HCT116 (cell line): ENCODE results near the gene DCLRE1A. TPM values are rescaled to one million over a fixed set of nuclear protein-coding genes. Genes with fewer than 3 reads are reported as not detected.

Source experiments
- ATAC-seq: fragments of 200-7000 bp; cut with Tn5 transposase; 2 replicates; pipeline ENCODE4 v1.9.1; 2020; ENCODE audit warnings: mild to moderate bottlenecking, moderate library complexity
- BruUV-seq: library from RNA; stranded (reverse); fragments of 400-500 nt; replicated peaks from 2 replicates; lab custom pipeline; 2021; lab: Mats Ljungman, UMichigan
- CTCF ChIA-PET: fragments of 300-600 bp; sonication (Branson Sonifier 250); formaldehyde crosslinking; loops from one replicate; lab custom pipeline; 2021; ENCODE audit warnings: antibody characterized with exemption; lab: Charles Lee
- POLR2A ChIA-PET: fragments of 300-600, 350-600 bp; sonication (Branson Sonifier 250); formaldehyde crosslinking; loops from one replicate; lab custom pipeline; 2021; ENCODE audit warnings: antibody characterized with exemption; lab: Charles Lee
- RAD21 ChIA-PET, 2 experiments: fragments of 300-600 bp; sonication (Branson Sonifier 250); formaldehyde crosslinking; loops; one replicate each; lab custom pipeline; 2023; ENCODE audit warnings: low total read pairs in 2 of 2; ENCODE audit not compliant: uncharacterized antibody in 2 of 2, unreplicated experiment in 2 of 2, low non-redundant PET in 1 of 2; lab: Charles Lee
- DNase-seq: peaks from one replicate; pipeline ENCODE4 v3.0.0-alpha.2; 2010; ENCODE audit warnings: low read depth, low spot score
- H2AFZ ChIP-seq: fragments of 200-600 bp; shearing (Covaris generic), sonication (generic); 2 replicates; pipeline ENCODE4 v1.6.1; 2017; ENCODE audit warnings: low read depth, mixed run types, mixed read lengths, antibody characterized with exemption, low read length; ENCODE audit not compliant: poor library complexity, severe bottlenecking
- H3K27ac ChIP-seq: 2 replicates; pipeline ENCODE4 v1.5.1; 2012; ENCODE audit warnings: low read depth, low read length
- H3K27me3 ChIP-seq: fragments of 200-600 bp; sonication (generic); 2 replicates; pipeline ENCODE4 v1.6.1; 2016; ENCODE audit warnings: mixed run types, low read length, mixed read lengths; ENCODE audit not compliant: insufficient read depth
- H3K36me3 ChIP-seq, 2 experiments: fragments of 200-500 bp in 1 of 2; fragments of 200-600 bp in 1 of 2; sonication (Bioruptor generic) in 1 of 2; sonication (generic) in 1 of 2; 2 replicates each; pipeline versions ENCODE4 v1.5.1 to v1.6.1; 2014 to 2016; ENCODE audit warnings: low read length in 2 of 2, inconsistent platforms in 1 of 2, mixed read lengths in 1 of 2, mixed run types in 1 of 2; ENCODE audit not compliant: insufficient read depth in 2 of 2, control insufficient read depth in 1 of 2
- H3K4me1 ChIP-seq, 2 experiments: fragments of 200-600 bp in 1 of 2; sonication (generic) in 1 of 2; 2 replicates each; pipeline versions ENCODE4 v1.5.1 to v1.6.1; 2012 to 2017; ENCODE audit warnings: low read length in 2 of 2, inconsistent platforms in 1 of 2, mild to moderate bottlenecking in 1 of 2, mixed read lengths in 1 of 2, mixed run types in 1 of 2, moderate library complexity in 1 of 2; ENCODE audit not compliant: insufficient read depth in 2 of 2, control insufficient read depth in 1 of 2
- H3K4me2 ChIP-seq: fragments of 200-600 bp; sonication (generic); 2 replicates; pipeline ENCODE4 v1.6.1; 2017; ENCODE audit warnings: mixed run types, low read length, mixed read lengths
- H3K4me3 ChIP-seq, 2 experiments: fragments of 200-600 bp in 1 of 2; sonication (generic) in 1 of 2; replicated peaks in 1 of 2; 2 replicates each; pipeline ENCODE4 v1.5.1; 2011 to 2016; ENCODE audit warnings: low read length in 2 of 2, control low read depth in 1 of 2, low read depth in 1 of 2, mild to moderate bottlenecking in 1 of 2, mixed read lengths in 1 of 2, mixed run types in 1 of 2
- H3K79me2 ChIP-seq: fragments of 200-600 bp; sonication (generic); 2 replicates; pipeline ENCODE4 v1.6.1; 2017; ENCODE audit warnings: mild to moderate bottlenecking, mixed run types, low read length, moderate library complexity, mixed read lengths; ENCODE audit not compliant: insufficient read depth
- H3K9ac ChIP-seq: fragments of 200-600 bp; sonication (generic); 2 replicates; pipeline ENCODE4 v1.6.1; 2016; ENCODE audit warnings: low read length, mixed read lengths
- H3K9me2 ChIP-seq: fragments of 200-600 bp; sonication (generic), shearing (Covaris generic); 2 replicates; pipeline ENCODE4 v1.6.1; 2017; ENCODE audit warnings: mixed run types, mild to moderate bottlenecking, moderate library complexity; ENCODE audit not compliant: insufficient read depth
- H3K9me3 ChIP-seq, 2 experiments: fragments of 200-500 bp in 1 of 2; fragments of 200-600 bp in 1 of 2; sonication (Bioruptor generic) in 1 of 2; sonication (generic) in 1 of 2; 2 replicates each; pipeline ENCODE4 v1.6.1; 2014 to 2017; ENCODE audit warnings: low read length in 2 of 2, mixed read lengths in 2 of 2, inconsistent platforms in 1 of 2, low read depth in 1 of 2, mild to moderate bottlenecking in 1 of 2, mixed run types in 1 of 2, moderate library complexity in 1 of 2; ENCODE audit not compliant: control insufficient read depth in 1 of 2, insufficient read depth in 1 of 2
- H4K20me1 ChIP-seq: fragments of 200-600 bp; sonication (generic), shearing (Covaris generic); 2 replicates; pipeline ENCODE4 v1.6.1; 2017; ENCODE audit warnings: mixed run types, mild to moderate bottlenecking, moderate library complexity; ENCODE audit not compliant: insufficient read depth
- CBX3 ChIP-seq: IDR thresholded peaks from 2 replicates; pipeline ENCODE4 v1.6.1; 2012; ENCODE audit warnings: low read depth
- ELF1 ChIP-seq: IDR thresholded peaks from 2 replicates; pipeline ENCODE4 v1.6.1; 2012; ENCODE audit warnings: low read depth, borderline replicate concordance
- EZH2phosphoT487 ChIP-seq: fragments of 200-600 bp; IDR thresholded peaks from 2 replicates; pipeline ENCODE4 v1.6.1; 2018; ENCODE audit warnings: antibody characterized with exemption, borderline replicate concordance
- JUND ChIP-seq: IDR thresholded peaks from 2 replicates; pipeline ENCODE4 v1.6.1; 2012
- POLR2A ChIP-seq: IDR thresholded peaks from 2 replicates; pipeline ENCODE4 v1.7.0; 2011; ENCODE audit warnings: borderline replicate concordance; ENCODE audit not compliant: insufficient read depth, insufficient read length; ENCODE audit errors: extremely low read depth
- POLR2AphosphoS5 ChIP-seq: IDR thresholded peaks from 2 replicates; pipeline ENCODE4 v1.6.1; 2011; ENCODE audit warnings: mild to moderate bottlenecking, low read depth, low read length, moderate library complexity
- SIN3A ChIP-seq: IDR thresholded peaks from 2 replicates; pipeline ENCODE4 v1.6.1; 2012; ENCODE audit warnings: low read depth
- SP1 ChIP-seq: IDR thresholded peaks from 2 replicates; pipeline ENCODE4 v1.6.1; 2012; ENCODE audit warnings: low read depth
- SRF ChIP-seq: IDR thresholded peaks from 2 replicates; pipeline ENCODE4 v1.6.1; 2012; ENCODE audit warnings: low read depth
- TCF7L2 ChIP-seq: IDR thresholded peaks from 2 replicates; pipeline ENCODE4 v1.7.0; 2011; ENCODE audit warnings: borderline replicate concordance, inconsistent platforms; ENCODE audit not compliant: insufficient read depth, insufficient read length; ENCODE audit errors: extremely low read depth
- ZNF274 ChIP-seq: fragments of 200-500 bp; sonication (Bioruptor generic); IDR thresholded peaks from 2 replicates; pipeline ENCODE4 v1.6.1; 2014; ENCODE audit warnings: mild to moderate bottlenecking, low read depth, low read length, inconsistent platforms
- intact Hi-C: fragments of 100-400 bp; cut with micrococcal nuclease; formaldehyde crosslinking; loops from 2 replicates; pipeline ENCODE4 v1.10.0; 2022
- total RNA-seq: library from RNA; stranded (reverse); gene quantifications from one replicate; pipeline ENCODE4 v1.2.1, GENCODE V29; 2021; ENCODE audit not compliant: unreplicated experiment
- TF ChIP-seq, protein P1 (sequence below), 3 experiments: fragments of 200-600 bp in 1 of 3; sonication (generic) in 1 of 3; IDR thresholded peaks in 2 of 3; conservative IDR thresholded peaks in 1 of 3; 2 replicates each; pipeline ENCODE4 v1.5.1; 2012 to 2017; ENCODE audit warnings: low read depth in 2 of 3, low read length in 2 of 3, antibody characterized with exemption in 1 of 3, borderline replicate concordance in 1 of 3, control low read depth in 1 of 3, mild to moderate bottlenecking in 1 of 3, mixed read lengths in 1 of 3, mixed run types in 1 of 3, moderate library complexity in 1 of 3; ENCODE audit not compliant: insufficient read depth in 1 of 3
- TF ChIP-seq, protein P2 (sequence below): IDR thresholded peaks from 2 replicates; pipeline ENCODE4 v1.6.1; 2012
- TF ChIP-seq, protein P3 (sequence below): IDR thresholded peaks from 2 replicates; pipeline ENCODE4 v1.6.1; 2012
- TF ChIP-seq, protein P4 (sequence below): IDR thresholded peaks from 2 replicates; pipeline ENCODE4 v1.6.1; 2011; ENCODE audit warnings: mild to moderate bottlenecking, low read length, moderate library complexity; ENCODE audit not compliant: insufficient replicate concordance; ENCODE audit errors: extremely low read depth
- TF ChIP-seq, protein P5 (sequence below): IDR thresholded peaks from 2 replicates; pipeline ENCODE4 v1.6.1; 2012; ENCODE audit warnings: low read depth

DCLRE1A gene
- total RNA-seq, 1 experiment from 2014 or later: 13.9 TPM

DNA sequence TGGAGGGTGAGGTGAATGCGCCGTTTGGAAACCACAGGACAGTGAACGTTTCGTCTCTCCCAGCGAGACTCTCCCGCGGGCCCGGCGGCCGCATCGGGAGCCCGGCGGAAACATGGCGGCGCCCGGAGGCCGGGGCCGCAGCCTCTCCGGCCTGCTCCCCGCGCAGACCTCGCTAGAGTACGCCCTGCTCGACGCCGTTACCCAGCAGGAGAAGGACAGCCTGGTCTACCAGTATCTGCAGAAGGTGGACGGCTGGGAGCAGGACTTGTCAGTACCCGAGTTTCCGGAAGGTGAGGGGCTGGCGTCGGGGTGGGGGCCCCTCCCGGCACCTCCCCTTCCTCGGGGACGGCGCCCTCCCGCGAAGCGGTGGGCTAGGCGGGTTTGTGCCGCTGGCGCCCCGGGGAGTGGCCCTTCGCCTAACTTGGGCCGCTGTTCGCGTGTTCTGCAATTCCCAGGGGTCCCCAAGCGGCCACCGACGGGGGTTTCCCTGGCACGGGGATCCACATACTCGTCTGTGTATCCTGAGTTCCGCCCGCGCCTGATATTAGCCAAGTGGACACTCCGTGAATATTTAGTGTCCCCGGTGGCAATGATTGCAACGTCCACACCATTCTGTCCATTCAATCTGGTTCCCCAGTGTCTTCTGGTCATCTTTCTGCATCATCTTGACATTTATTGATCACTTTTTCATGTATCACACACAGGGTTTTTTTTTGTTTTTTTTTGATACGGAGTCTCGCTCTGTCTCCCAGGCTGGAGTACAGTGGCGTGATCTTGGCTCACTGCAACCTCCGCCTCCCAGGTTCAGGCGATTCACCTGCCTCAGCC lies 1.1 kb upstream of the DCLRE1A start (continued):
- TF ChIP-seq, protein P1, sequence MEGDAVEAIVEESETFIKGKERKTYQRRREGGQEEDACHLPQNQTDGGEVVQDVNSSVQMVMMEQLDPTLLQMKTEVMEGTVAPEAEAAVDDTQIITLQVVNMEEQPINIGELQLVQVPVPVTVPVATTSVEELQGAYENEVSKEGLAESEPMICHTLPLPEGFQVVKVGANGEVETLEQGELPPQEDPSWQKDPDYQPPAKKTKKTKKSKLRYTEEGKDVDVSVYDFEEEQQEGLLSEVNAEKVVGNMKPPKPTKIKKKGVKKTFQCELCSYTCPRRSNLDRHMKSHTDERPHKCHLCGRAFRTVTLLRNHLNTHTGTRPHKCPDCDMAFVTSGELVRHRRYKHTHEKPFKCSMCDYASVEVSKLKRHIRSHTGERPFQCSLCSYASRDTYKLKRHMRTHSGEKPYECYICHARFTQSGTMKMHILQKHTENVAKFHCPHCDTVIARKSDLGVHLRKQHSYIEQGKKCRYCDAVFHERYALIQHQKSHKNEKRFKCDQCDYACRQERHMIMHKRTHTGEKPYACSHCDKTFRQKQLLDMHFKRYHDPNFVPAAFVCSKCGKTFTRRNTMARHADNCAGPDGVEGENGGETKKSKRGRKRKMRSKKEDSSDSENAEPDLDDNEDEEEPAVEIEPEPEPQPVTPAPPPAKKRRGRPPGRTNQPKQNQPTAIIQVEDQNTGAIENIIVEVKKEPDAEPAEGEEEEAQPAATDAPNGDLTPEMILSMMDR (IDR thresholded peaks at IDR 0.05 in 2 of 3, conservative IDR thresholded peaks at IDR 0.05 in 1 of 3; ENCODE audit: borderline replicate concordance in 1 of 3, insufficient read depth in 1 of 3, low read depth in 2 of 3, low read length in 2 of 3): peak in 1 of 3 experiments; percentile 5; a peak in 1 of 6 replicates

DNA sequence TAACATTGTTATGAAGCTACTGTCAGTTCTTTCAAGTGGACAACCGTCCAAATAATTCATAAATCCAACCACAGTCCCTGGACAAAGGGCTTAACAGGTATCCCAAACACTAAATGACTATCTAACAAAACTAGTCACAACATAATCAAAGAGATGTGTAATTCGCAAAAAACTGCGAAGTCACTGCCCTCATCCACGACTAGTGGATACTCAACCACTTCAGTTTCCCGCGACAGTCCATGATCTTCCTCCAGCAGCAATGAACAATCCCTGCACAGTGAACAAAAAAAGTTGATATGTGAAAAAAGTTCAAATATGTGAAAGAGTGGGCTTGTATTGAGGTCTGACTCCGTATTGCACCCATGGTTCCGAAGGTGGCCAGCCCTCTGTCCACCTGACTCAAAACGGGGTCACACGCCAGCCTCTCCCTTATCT lies 287 bp downstream of the DCLRE1A start:
- intact Hi-C loops: no loop called here
- POLR2A ChIA-PET: no interaction called here
- H3K9me3 ChIP-seq: no peaks in the 10 kb centered on the region
- H3K27ac ChIP-seq: peak overlapping the region; percentile 86
- no peaks in the 10 kb centered on the region for H3K9me2 ChIP-seq
- peak overlapping the region; percentile 84 for H3K9ac ChIP-seq
- peak overlapping the region; percentile 77 to 79 for H3K4me3 ChIP-seq
- RAD21 ChIA-PET: no interaction called here
- TSS peak; percentile 76 for BruUV-seq
- no peaks in the 10 kb centered on the region for H4K20me1 ChIP-seq
- H3K4me2 ChIP-seq: peak overlapping the region; percentile 87
- peak; percentile 18; the same call in 1 of the 2 replicates for ATAC-seq
- H2AFZ ChIP-seq: peak overlapping the region; percentile 88
- peaks cover 43% of the 10 kb centered on the region for H3K79me2 ChIP-seq
- no peaks in the 10 kb centered on the region for H3K27me3 ChIP-seq
- peaks cover 14 to 21% of the 10 kb centered on the region in 2 experiments; a peak in 3 of 4 replicates for H3K4me1 ChIP-seq
- H3K36me3 ChIP-seq: peaks cover 2 to 6% of the 10 kb centered on the region in 2 experiments; a peak in 1 of 4 replicates
- no peak for DNase-seq
- CTCF ChIA-PET: no interaction called here
- no peak for TF ChIP-seq POLR2AphosphoS5
- no peak for TF ChIP-seq CBX3
- TF ChIP-seq, protein P2, sequence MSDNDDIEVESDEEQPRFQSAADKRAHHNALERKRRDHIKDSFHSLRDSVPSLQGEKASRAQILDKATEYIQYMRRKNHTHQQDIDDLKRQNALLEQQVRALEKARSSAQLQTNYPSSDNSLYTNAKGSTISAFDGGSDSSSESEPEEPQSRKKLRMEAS: no peak; the same call in none of the 2 replicates
- TF ChIP-seq ELF1: no peak
- no peak for TF ChIP-seq SRF
- TF ChIP-seq SP1: no peak
- TF ChIP-seq SIN3A: no peak
- no peak for TF ChIP-seq POLR2A
- no peak for TF ChIP-seq EZH2phosphoT487
- no peak for TF ChIP-seq TCF7L2
- no peak for TF ChIP-seq ZNF274
- TF ChIP-seq, protein P3, sequence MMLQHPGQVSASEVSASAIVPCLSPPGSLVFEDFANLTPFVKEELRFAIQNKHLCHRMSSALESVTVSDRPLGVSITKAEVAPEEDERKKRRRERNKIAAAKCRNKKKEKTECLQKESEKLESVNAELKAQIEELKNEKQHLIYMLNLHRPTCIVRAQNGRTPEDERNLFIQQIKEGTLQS: no peak
- no peak for TF ChIP-seq JUND
- TF ChIP-seq, protein P4, sequence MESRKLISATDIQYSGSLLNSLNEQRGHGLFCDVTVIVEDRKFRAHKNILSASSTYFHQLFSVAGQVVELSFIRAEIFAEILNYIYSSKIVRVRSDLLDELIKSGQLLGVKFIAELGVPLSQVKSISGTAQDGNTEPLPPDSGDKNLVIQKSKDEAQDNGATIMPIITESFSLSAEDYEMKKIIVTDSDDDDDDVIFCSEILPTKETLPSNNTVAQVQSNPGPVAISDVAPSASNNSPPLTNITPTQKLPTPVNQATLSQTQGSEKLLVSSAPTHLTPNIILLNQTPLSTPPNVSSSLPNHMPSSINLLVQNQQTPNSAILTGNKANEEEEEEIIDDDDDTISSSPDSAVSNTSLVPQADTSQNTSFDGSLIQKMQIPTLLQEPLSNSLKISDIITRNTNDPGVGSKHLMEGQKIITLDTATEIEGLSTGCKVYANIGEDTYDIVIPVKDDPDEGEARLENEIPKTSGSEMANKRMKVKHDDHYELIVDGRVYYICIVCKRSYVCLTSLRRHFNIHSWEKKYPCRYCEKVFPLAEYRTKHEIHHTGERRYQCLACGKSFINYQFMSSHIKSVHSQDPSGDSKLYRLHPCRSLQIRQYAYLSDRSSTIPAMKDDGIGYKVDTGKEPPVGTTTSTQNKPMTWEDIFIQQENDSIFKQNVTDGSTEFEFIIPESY: no peak
- TF ChIP-seq, protein P5, sequence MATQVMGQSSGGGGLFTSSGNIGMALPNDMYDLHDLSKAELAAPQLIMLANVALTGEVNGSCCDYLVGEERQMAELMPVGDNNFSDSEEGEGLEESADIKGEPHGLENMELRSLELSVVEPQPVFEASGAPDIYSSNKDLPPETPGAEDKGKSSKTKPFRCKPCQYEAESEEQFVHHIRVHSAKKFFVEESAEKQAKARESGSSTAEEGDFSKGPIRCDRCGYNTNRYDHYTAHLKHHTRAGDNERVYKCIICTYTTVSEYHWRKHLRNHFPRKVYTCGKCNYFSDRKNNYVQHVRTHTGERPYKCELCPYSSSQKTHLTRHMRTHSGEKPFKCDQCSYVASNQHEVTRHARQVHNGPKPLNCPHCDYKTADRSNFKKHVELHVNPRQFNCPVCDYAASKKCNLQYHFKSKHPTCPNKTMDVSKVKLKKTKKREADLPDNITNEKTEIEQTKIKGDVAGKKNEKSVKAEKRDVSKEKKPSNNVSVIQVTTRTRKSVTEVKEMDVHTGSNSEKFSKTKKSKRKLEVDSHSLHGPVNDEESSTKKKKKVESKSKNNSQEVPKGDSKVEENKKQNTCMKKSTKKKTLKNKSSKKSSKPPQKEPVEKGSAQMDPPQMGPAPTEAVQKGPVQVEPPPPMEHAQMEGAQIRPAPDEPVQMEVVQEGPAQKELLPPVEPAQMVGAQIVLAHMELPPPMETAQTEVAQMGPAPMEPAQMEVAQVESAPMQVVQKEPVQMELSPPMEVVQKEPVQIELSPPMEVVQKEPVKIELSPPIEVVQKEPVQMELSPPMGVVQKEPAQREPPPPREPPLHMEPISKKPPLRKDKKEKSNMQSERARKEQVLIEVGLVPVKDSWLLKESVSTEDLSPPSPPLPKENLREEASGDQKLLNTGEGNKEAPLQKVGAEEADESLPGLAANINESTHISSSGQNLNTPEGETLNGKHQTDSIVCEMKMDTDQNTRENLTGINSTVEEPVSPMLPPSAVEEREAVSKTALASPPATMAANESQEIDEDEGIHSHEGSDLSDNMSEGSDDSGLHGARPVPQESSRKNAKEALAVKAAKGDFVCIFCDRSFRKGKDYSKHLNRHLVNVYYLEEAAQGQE: no peak
